Loucy (cell line): ENCODE measurements around the gene THY1.
"Not testable (repeated sequence)": the region's sequence is repeated elsewhere in the genome, so short reads cannot be mapped to it uniquely, and the experiment has no call there.

Experiments
- H2AFZ ChIP-seq: fragments of 200-600 bp; sonication (generic); 2 replicates; pipeline ENCODE4 v1.6.0; 2016; ENCODE audit warnings: antibody characterized with exemption, mild to moderate bottlenecking, low read length, moderate library complexity
- H3F3A ChIP-seq: fragments of 200-600 bp; 2 replicates; pipeline ENCODE4 v1.6.0; 2016; ENCODE audit warnings: antibody characterized with exemption, low read depth, mild to moderate bottlenecking
- H3K27me3 ChIP-seq: fragments of 200-600 bp; sonication (generic); 2 replicates; pipeline ENCODE4 v1.6.1; 2014; ENCODE audit warnings: low read length, mild to moderate bottlenecking; ENCODE audit not compliant: insufficient read depth, poor library complexity, severe bottlenecking
- H3K36me3 ChIP-seq: fragments of 200-600 bp; sonication (generic); 2 replicates; pipeline ENCODE4 v1.6.1; 2016; ENCODE audit warnings: low read length; ENCODE audit not compliant: insufficient read depth
- H3K4me1 ChIP-seq: fragments of 200-600 bp; sonication (generic); 2 replicates; pipeline ENCODE4 v1.5.1; 2014; ENCODE audit warnings: low read length, mild to moderate bottlenecking; ENCODE audit not compliant: insufficient read depth, poor library complexity, severe bottlenecking
- H3K4me2 ChIP-seq: fragments of 200-600 bp; sonication (generic); 2 replicates; pipeline ENCODE4 v1.6.0; 2014; ENCODE audit warnings: antibody characterized with exemption, low read length, low read depth, mild to moderate bottlenecking; ENCODE audit not compliant: poor library complexity, severe bottlenecking
- H3K4me3 ChIP-seq: fragments of 200-600 bp; sonication (generic); 2 replicates; pipeline ENCODE4 v1.5.1; 2014; ENCODE audit warnings: low read length, mild to moderate bottlenecking, mixed read lengths; ENCODE audit not compliant: poor library complexity, severe bottlenecking
- H3K79me2 ChIP-seq: fragments of 200-600 bp; sonication (generic); 2 replicates; pipeline ENCODE4 v1.6.1; 2014; ENCODE audit warnings: low read length; ENCODE audit not compliant: insufficient read depth
- H3K9ac ChIP-seq: fragments of 200-600 bp; sonication (generic); 2 replicates; pipeline ENCODE4 v1.6.0; 2014; ENCODE audit warnings: mild to moderate bottlenecking, low read depth, low read length, moderate library complexity; ENCODE audit not compliant: poor library complexity, severe bottlenecking
- H3K9me2 ChIP-seq: fragments of 200-600 bp; sonication (generic); replicated peaks from 2 replicates; pipeline ENCODE4 v1.6.1; 2016; ENCODE audit warnings: low read depth, low read length, mixed read lengths
- H3K9me3 ChIP-seq: fragments of 200-600 bp; sonication (generic); 2 replicates; pipeline ENCODE4 v1.6.1; 2014; ENCODE audit warnings: mild to moderate bottlenecking, antibody characterized with exemption, low read length, low read depth; ENCODE audit not compliant: insufficient read depth
- H4K20me1 ChIP-seq: fragments of 200-600 bp; sonication (generic); 2 replicates; pipeline ENCODE4 v1.6.0; 2014; ENCODE audit warnings: antibody characterized with exemption, low read length, mild to moderate bottlenecking; ENCODE audit not compliant: insufficient read depth, poor library complexity, severe bottlenecking
- CTCF ChIP-seq: fragments of 200-600 bp; sonication (generic); conservative IDR thresholded peaks from 2 replicates; pipeline ENCODE4 v1.5.1; 2014; ENCODE audit warnings: mild to moderate bottlenecking, antibody characterized with exemption, low read length
- EZH2phosphoT487 ChIP-seq: fragments of 200-600 bp; IDR thresholded peaks from 2 replicates; pipeline ENCODE4 v1.6.1; 2018; ENCODE audit warnings: antibody characterized with exemption, mild to moderate bottlenecking, moderate library complexity, borderline replicate concordance

The THY1 gene

GRCh38 chr11:119388103-119388502, 34.9 kb downstream of the THY1 start:
- H3K79me2 ChIP-seq: no peaks in the 10 kb centered on the region
- H3K9ac ChIP-seq: no peak overlapping the region
- no peaks in the 10 kb centered on the region for H3K4me1 ChIP-seq
- no peaks in the 10 kb centered on the region for H3K9me3 ChIP-seq
- H2AFZ ChIP-seq: no peak overlapping the region
- H3K9me2 ChIP-seq: no peaks in the 10 kb centered on the region
- H4K20me1 ChIP-seq: no peaks in the 10 kb centered on the region
- no peaks in the 10 kb centered on the region for H3F3A ChIP-seq
- no peaks in the 10 kb centered on the region for H3K36me3 ChIP-seq
- H3K4me2 ChIP-seq: no peak overlapping the region
- no peak overlapping the region for H3K4me3 ChIP-seq
- TF ChIP-seq CTCF: no peak
- TF ChIP-seq EZH2phosphoT487: no peak
- no peaks in the 10 kb centered on the region for H3K27me3 ChIP-seq

DNA sequence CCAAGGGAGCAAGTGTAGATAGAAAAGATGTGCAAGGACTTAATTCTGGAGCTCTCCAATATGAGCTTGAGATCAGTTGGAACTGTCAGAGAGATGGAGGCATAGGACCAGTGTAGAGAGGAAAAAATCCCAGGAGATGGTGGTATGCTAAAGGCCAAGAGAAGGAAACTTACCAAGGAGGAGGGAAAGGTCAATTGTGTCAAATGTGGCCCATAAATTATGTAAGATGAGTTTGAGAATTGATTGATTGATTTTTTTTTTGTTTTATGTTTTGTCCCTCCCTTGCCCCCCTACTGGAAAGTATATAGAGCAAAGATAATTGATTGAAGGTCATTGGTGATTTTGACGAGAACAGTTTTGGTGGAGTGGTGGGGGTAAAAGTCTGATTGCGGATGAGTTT, 38.6 kb downstream of the THY1 start:
- Histone ChIP-seq H3K79me2 (no peaks in the 10 kb centered on the region), H3K4me3 (no peak overlapping the region), H3K9me3 (no peaks in the 10 kb centered on the region), H3F3A (no peaks in the 10 kb centered on the region), H3K27me3 (no peaks in the 10 kb centered on the region), H3K9ac (no peak overlapping the region), H3K4me2 (no peak overlapping the region), H3K4me1 (peaks cover 7% of the 10 kb centered on the region), H2AFZ (no peak overlapping the region), H3K9me2 (no peaks in the 10 kb centered on the region), H3K36me3 (no peaks in the 10 kb centered on the region), H4K20me1 (no peaks in the 10 kb centered on the region)
- no peak for TF ChIP-seq EZH2phosphoT487
- no peak for TF ChIP-seq CTCF

GRCh38 chr11:119382513-119382912, 40.5 kb downstream of the THY1 start:
- H3K9me2 ChIP-seq, H2AFZ ChIP-seq, H3K36me3 ChIP-seq, H3K9me3 ChIP-seq, H3K9ac ChIP-seq, H3K27me3 ChIP-seq, H3K4me2 ChIP-seq, H3K4me3 ChIP-seq, H4K20me1 ChIP-seq, H3K79me2 ChIP-seq, H3F3A ChIP-seq: not testable (repeated sequence)
- H3K4me1 ChIP-seq: peaks cover 18% of the 10 kb centered on the region

- Histone ChIP-seq H3K27me3 (no peaks in the 10 kb centered on the region), H3K4me1 (peaks cover 21% of the 10 kb centered on the region), H2AFZ (peak overlapping the region; percentile 44; the same call in 1 of the 2 replicates), H3K9me3 (no peaks in the 10 kb centered on the region), H3K9ac (no peak overlapping the region), H3K36me3 (no peaks in the 10 kb centered on the region), H3K4me2 (peak overlapping the region; percentile 78), H3K4me3 (peak overlapping the region; percentile 78), H4K20me1 (no peaks in the 10 kb centered on the region), H3F3A (no peaks in the 10 kb centered on the region), H3K9me2 (no peaks in the 10 kb centered on the region), H3K79me2 (no peaks in the 10 kb centered on the region)
- TF ChIP-seq EZH2phosphoT487 (no peak), CTCF (no peak)
Measured at GRCh38 chr11:119382101-119382500, 40.9 kb downstream of the THY1 start.
